GM12891 (cell line): ENCODE results near the gene CADPS.

Source experiments
- DNase-seq: peaks from one replicate; pipeline ENCODE4 v3.0.0; 2011; ENCODE audit warnings: low spot score; ENCODE audit not compliant: insufficient read length
- FAIRE-seq: peaks from 2 replicates; lab custom pipeline; 2011; peaks lifted over from hg19 to GRCh38; lab: Jason Lieb, UNC
- PAX5 ChIP-seq: IDR thresholded peaks from 2 replicates; pipeline ENCODE4 v1.6.1; 2011; ENCODE audit warnings: low read length, moderate library complexity, mild to moderate bottlenecking; ENCODE audit not compliant: insufficient read depth, severe bottlenecking
- POLR2A ChIP-seq: IDR thresholded peaks from 2 replicates; pipeline ENCODE4 v1.6.1; 2011; ENCODE audit warnings: low read depth, low read length, control low read depth
- POLR2AphosphoS5 ChIP-seq: IDR thresholded peaks from 2 replicates; pipeline ENCODE4 v1.6.1; 2011; ENCODE audit warnings: low read depth, low read length, control low read depth
- POU2F2 ChIP-seq: IDR thresholded peaks from 2 replicates; pipeline ENCODE4 v1.6.1; 2011; ENCODE audit warnings: low read depth, mild to moderate bottlenecking, control low read depth, low read length, moderate library complexity
- SPI1 ChIP-seq: IDR thresholded peaks from 2 replicates; pipeline ENCODE4 v1.6.1; 2011; ENCODE audit warnings: low read depth, low read length, control low read depth
- TAF1 ChIP-seq: IDR thresholded peaks from 2 replicates; pipeline ENCODE4 v1.6.1; 2011; ENCODE audit warnings: low read depth, low read length, control low read depth

The CADPS gene

GRCh38 chr3:62727536-62727935, 147.7 kb downstream of the CADPS start:
- no peak for DNase-seq
- TF ChIP-seq POU2F2 (no peak), PAX5 (no peak), SPI1 (no peak), TAF1 (no peak), POLR2A (no peak), POLR2AphosphoS5 (no peak)
- no peak for FAIRE-seq

- FAIRE-seq (no peak), DNase-seq (no peak)
- TF ChIP-seq SPI1 (no peak), POU2F2 (no peak), POLR2A (no peak), TAF1 (no peak), PAX5 (no peak), POLR2AphosphoS5 (no peak)
Observed at GRCh38 chr3:62724503-62724902, 150.7 kb downstream of the CADPS start.

GRCh38 chr3:62723914-62724217, 151.3 kb downstream of the CADPS start:
- DNase-seq (no peak), FAIRE-seq (no peak)
- TF ChIP-seq POU2F2, result no peak
- no peak for TF ChIP-seq TAF1
- no peak for TF ChIP-seq SPI1
- TF ChIP-seq PAX5, result no peak
- TF ChIP-seq POLR2AphosphoS5, result no peak
- no peak for TF ChIP-seq POLR2A

GRCh38 chr3:62723166-62723913, 151.9 kb downstream of the CADPS start:
- TF ChIP-seq PAX5 (no peak), SPI1 (no peak), POLR2AphosphoS5 (no peak), TAF1 (no peak), POU2F2 (no peak), POLR2A (no peak)
- FAIRE-seq, result no peak
- DNase-seq, result no peak

- no peak for DNase-seq
- FAIRE-seq, result no peak
- TF ChIP-seq PAX5 (no peak), TAF1 (no peak), POLR2A (no peak), POLR2AphosphoS5 (no peak), SPI1 (no peak), POU2F2 (no peak)
Observed at GRCh38 chr3:62722344-62722743, 152.9 kb downstream of the CADPS start.

- FAIRE-seq, result no peak
- TF ChIP-seq POLR2AphosphoS5 (no peak), TAF1 (no peak), PAX5 (no peak), POU2F2 (no peak), POLR2A (no peak), SPI1 (no peak)
- no peak for DNase-seq
Observed at GRCh38 chr3:62718515-62719320, 156.5 kb downstream of the CADPS start.

- FAIRE-seq, result no peak
Observed at GRCh38 chr3:62718011-62718410, 157.2 kb downstream of the CADPS start.

GRCh38 chr3:62712746-62713145, 162.5 kb downstream of the CADPS start:
- FAIRE-seq (no peak), DNase-seq (no peak)
- TF ChIP-seq POLR2A (no peak), POLR2AphosphoS5 (no peak), PAX5 (no peak), SPI1 (no peak), POU2F2 (no peak), TAF1 (no peak)

More at GRCh38 chr3:62718011-62718410, 157.2 kb downstream of the CADPS start:
- TF ChIP-seq POU2F2 (no peak), POLR2A (no peak), POLR2AphosphoS5 (no peak), SPI1 (no peak)
- DNase-seq, result no peak

- TF ChIP-seq PAX5 (no peak), POLR2A (no peak), SPI1 (no peak), POU2F2 (no peak), POLR2AphosphoS5 (no peak), TAF1 (no peak)
- DNase-seq, result no peak
- FAIRE-seq, result no peak
Observed at GRCh38 chr3:62710751-62711150, 164.5 kb downstream of the CADPS start.
